ENCODE data around the gene NUP205.
A peak's percentile ranks its signal among the peaks of the same experiment; 100 is the strongest.

Gene NUP205

DNA sequence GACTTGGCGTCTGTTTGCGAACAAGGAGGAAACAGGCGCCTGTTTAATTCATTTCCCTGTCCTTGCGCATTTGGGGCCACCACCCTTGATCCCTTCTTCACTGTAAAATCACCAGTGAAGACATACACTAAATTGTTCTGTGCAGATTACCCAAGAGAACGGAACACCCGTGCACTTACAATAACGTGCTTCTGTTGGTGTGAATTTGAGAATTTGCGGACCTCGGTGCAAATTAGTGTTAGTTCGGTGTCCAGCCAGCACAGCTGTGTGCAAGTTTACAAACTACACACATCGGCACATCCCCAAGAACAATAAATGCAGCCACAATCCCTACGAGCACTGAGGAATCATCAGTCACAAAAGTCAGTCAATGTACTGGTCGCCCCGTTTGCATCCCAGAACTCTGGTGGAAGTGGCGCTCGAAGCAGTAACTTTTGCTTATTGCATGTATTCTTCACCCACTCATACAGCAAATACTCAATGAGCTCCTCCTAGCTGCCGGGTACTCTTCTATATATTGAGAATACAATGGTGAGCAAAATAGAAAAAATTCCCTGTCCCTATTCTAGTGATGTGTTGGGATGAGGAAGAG is 47.0 kb upstream of the NUP205 start:
- DNase-seq (ENCODE audit: low read depth) = peak; percentile 59
- no peak for TF ChIP-seq POLR2A (IDR thresholded peaks at IDR 0.05; ENCODE audit: extremely low read depth, insufficient read length)
- TF ChIP-seq MYC (IDR thresholded peaks at IDR 0.05; ENCODE audit: low read depth, low read length) = no peak
- TF ChIP-seq, protein P1, sequence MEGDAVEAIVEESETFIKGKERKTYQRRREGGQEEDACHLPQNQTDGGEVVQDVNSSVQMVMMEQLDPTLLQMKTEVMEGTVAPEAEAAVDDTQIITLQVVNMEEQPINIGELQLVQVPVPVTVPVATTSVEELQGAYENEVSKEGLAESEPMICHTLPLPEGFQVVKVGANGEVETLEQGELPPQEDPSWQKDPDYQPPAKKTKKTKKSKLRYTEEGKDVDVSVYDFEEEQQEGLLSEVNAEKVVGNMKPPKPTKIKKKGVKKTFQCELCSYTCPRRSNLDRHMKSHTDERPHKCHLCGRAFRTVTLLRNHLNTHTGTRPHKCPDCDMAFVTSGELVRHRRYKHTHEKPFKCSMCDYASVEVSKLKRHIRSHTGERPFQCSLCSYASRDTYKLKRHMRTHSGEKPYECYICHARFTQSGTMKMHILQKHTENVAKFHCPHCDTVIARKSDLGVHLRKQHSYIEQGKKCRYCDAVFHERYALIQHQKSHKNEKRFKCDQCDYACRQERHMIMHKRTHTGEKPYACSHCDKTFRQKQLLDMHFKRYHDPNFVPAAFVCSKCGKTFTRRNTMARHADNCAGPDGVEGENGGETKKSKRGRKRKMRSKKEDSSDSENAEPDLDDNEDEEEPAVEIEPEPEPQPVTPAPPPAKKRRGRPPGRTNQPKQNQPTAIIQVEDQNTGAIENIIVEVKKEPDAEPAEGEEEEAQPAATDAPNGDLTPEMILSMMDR (IDR thresholded peaks at IDR 0.05; ENCODE audit: low read depth, low read length) = no peak
- TF ChIP-seq, protein P2, sequence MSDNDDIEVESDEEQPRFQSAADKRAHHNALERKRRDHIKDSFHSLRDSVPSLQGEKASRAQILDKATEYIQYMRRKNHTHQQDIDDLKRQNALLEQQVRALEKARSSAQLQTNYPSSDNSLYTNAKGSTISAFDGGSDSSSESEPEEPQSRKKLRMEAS (IDR thresholded peaks at IDR 0.05; ENCODE audit: low read depth, low read length) = no peak
- H3K4me3 ChIP-seq (ENCODE audit: low read depth, low read length) = peak overlapping the region; percentile 73

DNA sequence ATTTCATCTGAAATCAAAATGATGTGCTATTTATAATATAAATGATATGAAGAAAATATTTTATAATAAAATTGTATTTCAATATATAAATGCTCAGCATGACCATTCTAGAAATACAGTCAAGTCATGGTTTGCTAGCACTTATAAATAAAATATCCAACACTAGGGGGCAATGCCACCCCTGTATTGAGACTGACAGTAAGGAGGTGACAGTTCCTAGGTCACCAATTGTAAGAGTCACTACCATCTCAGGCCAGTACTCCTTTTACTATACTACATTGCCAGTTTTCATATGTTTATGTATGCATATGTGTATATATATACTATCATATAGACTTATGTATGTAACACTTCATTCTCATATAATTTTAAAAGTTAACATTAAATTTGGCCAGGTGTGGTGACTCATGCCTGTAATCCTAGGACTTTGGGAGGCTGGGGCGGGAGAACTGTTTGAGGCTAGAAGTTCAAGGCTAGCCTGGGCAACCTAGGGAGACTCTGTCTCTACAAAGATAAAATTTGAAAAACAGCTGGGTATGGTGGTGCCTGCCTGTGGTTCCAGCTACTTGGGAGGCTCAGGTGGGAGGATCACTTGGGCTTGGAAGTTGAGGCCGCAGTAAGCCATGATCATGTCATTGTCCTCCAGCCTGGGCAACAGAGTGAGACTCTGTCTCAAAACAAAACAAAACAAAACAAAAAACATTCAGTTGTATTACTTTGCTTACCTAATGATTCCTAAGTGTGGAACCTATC is 45.4 kb upstream of the NUP205 start:
- peak; percentile 89 for DNase-seq (ENCODE audit: low read depth)
- TF ChIP-seq, protein P1 (IDR thresholded peaks at IDR 0.05; ENCODE audit: low read depth, low read length) = peak; percentile 51
- no peak for TF ChIP-seq POLR2A (IDR thresholded peaks at IDR 0.05; ENCODE audit: extremely low read depth, insufficient read length)
- H3K4me3 ChIP-seq (ENCODE audit: low read depth, low read length) = no peak overlapping the region

DNA sequence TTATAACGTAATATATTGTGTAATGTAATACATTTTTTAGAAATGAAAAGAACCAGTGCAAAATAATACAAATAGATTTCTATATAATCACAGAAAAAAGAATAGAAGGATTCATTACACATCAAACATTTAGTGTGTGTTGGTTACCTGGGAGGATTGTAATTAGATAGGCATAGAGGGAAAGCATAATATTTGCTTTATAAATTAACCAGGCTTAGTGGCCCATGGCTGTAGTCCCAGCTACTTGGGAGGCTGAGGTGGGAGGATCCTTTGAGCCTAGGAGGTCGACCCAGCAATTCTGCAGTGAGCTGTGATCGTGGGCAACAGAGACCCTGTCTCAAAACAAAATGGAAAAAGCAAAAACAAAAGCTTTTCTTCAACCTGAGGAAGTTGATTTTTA is 42.9 kb upstream of the NUP205 start:
- no peak for DNase-seq (ENCODE audit: low read depth)
- H3K4me3 ChIP-seq (ENCODE audit: low read depth, low read length) = no peak overlapping the region
- no peak for TF ChIP-seq MYC (IDR thresholded peaks at IDR 0.05; ENCODE audit: low read depth, low read length)
- TF ChIP-seq, protein P2 (IDR thresholded peaks at IDR 0.05; ENCODE audit: low read depth, low read length) = no peak
- TF ChIP-seq, protein P1 (IDR thresholded peaks at IDR 0.05; ENCODE audit: low read depth, low read length) = no peak
- no peak for TF ChIP-seq POLR2A (IDR thresholded peaks at IDR 0.05; ENCODE audit: extremely low read depth, insufficient read length)

DNA sequence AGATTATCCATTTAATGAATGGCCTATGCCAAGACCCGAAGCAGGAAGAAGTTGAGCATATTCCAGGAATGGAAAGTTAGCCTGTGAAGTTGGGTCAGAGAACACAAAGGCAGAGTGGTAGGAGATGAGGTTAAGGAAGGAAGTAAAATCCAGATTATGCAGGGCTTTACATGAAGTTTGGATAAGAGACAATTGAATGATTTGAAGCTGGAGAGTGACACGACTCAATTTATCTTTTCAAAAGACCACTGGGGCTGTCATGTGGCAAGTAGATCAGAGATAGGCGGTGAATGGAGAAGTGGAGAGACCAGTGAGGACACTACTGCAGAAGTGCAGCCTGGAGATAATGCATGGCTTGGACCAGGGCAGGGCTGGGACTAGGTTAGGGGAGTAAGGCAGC is 40.7 kb upstream of the NUP205 start:
- no peak for DNase-seq (ENCODE audit: low read depth)
- TF ChIP-seq MYC (IDR thresholded peaks at IDR 0.05; ENCODE audit: low read depth, low read length) = no peak
- no peak overlapping the region for H3K4me3 ChIP-seq (ENCODE audit: low read depth, low read length)

DNA sequence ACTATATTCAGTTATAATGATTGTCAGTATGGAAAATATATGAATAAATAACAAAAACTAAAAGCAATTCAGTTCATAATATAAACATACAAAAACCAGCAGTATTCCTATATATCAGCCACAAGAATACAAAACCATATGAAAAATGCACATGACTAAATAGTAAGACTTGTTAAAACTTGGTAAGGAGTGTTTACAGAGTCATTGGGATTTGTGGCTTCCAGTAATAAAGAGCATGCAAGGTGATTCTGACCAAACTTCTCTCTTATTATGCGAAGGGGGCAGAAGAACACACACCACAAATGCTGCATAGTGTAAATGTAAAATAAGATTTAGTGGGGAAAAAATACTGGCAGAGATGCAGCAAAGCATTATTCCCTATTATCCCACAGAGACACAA is 39.0 kb upstream of the NUP205 start:
- TF ChIP-seq MYC (IDR thresholded peaks at IDR 0.05; ENCODE audit: low read depth, low read length) = no peak
- TF ChIP-seq, protein P2 (IDR thresholded peaks at IDR 0.05; ENCODE audit: low read depth, low read length) = no peak
- TF ChIP-seq POLR2A (IDR thresholded peaks at IDR 0.05; ENCODE audit: extremely low read depth, insufficient read length) = no peak
- TF ChIP-seq, protein P1 (IDR thresholded peaks at IDR 0.05; ENCODE audit: low read depth, low read length) = no peak
- no peak for DNase-seq (ENCODE audit: low read depth)
- H3K4me3 ChIP-seq (ENCODE audit: low read depth, low read length) = no peak overlapping the region

DNA sequence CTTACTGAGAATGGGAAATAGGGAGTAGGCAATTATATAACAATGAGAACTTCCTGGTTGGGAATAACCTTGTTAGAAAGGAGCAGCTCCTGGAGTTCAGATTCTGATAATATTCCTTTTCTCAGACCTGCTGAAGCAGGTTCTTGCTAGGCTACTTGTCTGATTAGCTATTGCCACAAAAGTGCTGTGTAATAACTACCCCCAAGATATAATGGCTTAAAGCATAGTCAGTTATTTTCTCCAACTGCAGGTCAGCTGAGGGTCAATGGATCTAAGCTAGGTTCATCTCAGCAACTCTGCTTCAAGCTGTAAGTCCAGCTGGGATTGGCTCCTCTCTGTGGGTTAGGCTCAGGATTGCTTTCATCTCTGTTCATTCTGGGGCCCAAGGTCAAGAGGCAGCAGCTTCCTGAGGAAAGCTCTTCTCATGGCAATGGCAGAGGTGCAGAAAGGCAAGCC is 38.5 kb upstream of the NUP205 start:
- TF ChIP-seq, protein P1 (IDR thresholded peaks at IDR 0.05; ENCODE audit: low read depth, low read length) = no peak
- TF ChIP-seq MYC (IDR thresholded peaks at IDR 0.05; ENCODE audit: low read depth, low read length) (no peak), POLR2A (IDR thresholded peaks at IDR 0.05; ENCODE audit: extremely low read depth, insufficient read length) (no peak)
- TF ChIP-seq, protein P2 (IDR thresholded peaks at IDR 0.05; ENCODE audit: low read depth, low read length) = no peak
- DNase-seq (ENCODE audit: low read depth) = no peak
- no peak overlapping the region for H3K4me3 ChIP-seq (ENCODE audit: low read depth, low read length)
